Suprapubic skin (tissue), 3 donors: ENCODE data around the gene SCAMP2.

Experiments
- CTCF ChIP-seq, 2 donors: fragments of 200-600 bp in 1 of 2; fragments of 450-650 bp in 1 of 2; sonication (generic) in 1 of 2; IDR thresholded peaks; one replicate each; pipeline ENCODE4 v1.5.1; 2016 to 2019; ENCODE audit warnings: antibody characterized with exemption in 2 of 2, mild to moderate bottlenecking in 1 of 2, moderate library complexity in 1 of 2
- POLR2AphosphoS5 ChIP-seq, 3 donors: sonication (generic); formaldehyde crosslinking; IDR thresholded peaks; one replicate each; pipeline ENCODE4 v1.6.1; 2017; ENCODE audit warnings: antibody characterized with exemption in 3 of 3

DNA sequence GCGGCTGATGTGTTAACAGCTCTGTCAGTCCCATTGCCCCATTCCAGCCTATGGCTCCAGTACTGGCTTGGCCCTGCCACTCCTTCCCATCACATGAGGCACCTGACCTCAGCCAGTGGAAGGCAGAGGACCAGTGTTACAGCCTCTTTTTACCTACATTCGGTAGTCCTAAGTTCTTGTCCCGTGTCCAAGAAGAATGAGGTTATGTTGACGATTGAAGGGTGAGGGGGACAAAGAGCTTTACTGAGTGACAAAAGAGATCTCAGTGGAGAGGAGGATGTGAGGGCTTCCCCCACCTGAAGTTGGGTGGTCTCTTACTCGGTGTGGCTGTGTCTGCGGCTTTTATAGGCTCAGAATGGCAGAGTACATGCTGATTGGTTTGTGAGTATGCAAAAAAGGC lies 9.4 kb upstream of the SCAMP2 start:
- TF ChIP-seq CTCF (IDR thresholded peaks at IDR 0.05) (no peak), POLR2AphosphoS5 (IDR thresholded peaks at IDR 0.05) (no peak)
